Cardiac fibroblast (primary cell): ENCODE measurements around the gene CDKAL1.

ENCODE experiments used
- DNase-seq, 2 donors: peaks; one replicate each; pipeline versions ENCODE4 v3.0.0 to v3.0.0-alpha.2; 2010; ENCODE audit warnings: low read depth in 2 of 2
- H3K4me3 ChIP-seq, 2 donors: replicated peaks in 1 of 2; 1 replicate in 1 of 2; 2 replicates in 1 of 2; pipeline ENCODE4 v1.5.1; 2011; ENCODE audit warnings: low read depth in 2 of 2, low read length in 2 of 2, mild to moderate bottlenecking in 2 of 2, moderate library complexity in 1 of 2
- CTCF ChIP-seq: IDR thresholded peaks from one replicate; pipeline ENCODE4 v1.5.1; 2011; ENCODE audit warnings: low read depth, mild to moderate bottlenecking, low read length, inconsistent platforms

CDKAL1 gene

GRCh38 chr6:21064756-21065340 is 530.6 kb downstream of the CDKAL1 start:
- peak; percentile 8 to 76 for DNase-seq
- TF ChIP-seq CTCF: no peak
- no peak overlapping the region for H3K4me3 ChIP-seq

GRCh38 chr6:21067521-21067920 is 533.3 kb downstream of the CDKAL1 start:
- no peak for TF ChIP-seq CTCF
- H3K4me3 ChIP-seq: no peak overlapping the region
- DNase-seq: peak in 1 of 2 donors; percentile 10

GRCh38 chr6:21070620-21071019 is 536.4 kb downstream of the CDKAL1 start:
- H3K4me3 ChIP-seq: no peak overlapping the region
- TF ChIP-seq CTCF: no peak
- DNase-seq: peak in 1 of 2 donors; percentile 32

- no peak for DNase-seq
- H3K4me3 ChIP-seq: no peak overlapping the region
- no peak for TF ChIP-seq CTCF
These were observed 537.7 kb downstream of the CDKAL1 start for GRCh38 chr6:21071780-21072468.

GRCh38 chr6:21073318-21073839 is 539.1 kb downstream of the CDKAL1 start:
- no peak for DNase-seq

GRCh38 chr6:21074484-21074883 is 540.2 kb downstream of the CDKAL1 start:
- no peak overlapping the region for H3K4me3 ChIP-seq
- no peak for DNase-seq
- TF ChIP-seq CTCF: no peak

More at GRCh38 chr6:21073318-21073839, 539.1 kb downstream of the CDKAL1 start:
- TF ChIP-seq CTCF: no peak
- H3K4me3 ChIP-seq: no peak overlapping the region
